CD4-positive, alpha-beta T cell treated with Interleukin-15 for 4 hours (primary cell): ENCODE data around the gene EMC8.

Source experiments
- DNase-seq: peaks from one replicate; pipeline ENCODE4 v3.0.0-alpha.2; 2020; ENCODE audit warnings: low spot score

Gene EMC8

GRCh38 chr16:85754413-85754812 lies 44.9 kb downstream of the EMC8 start:
- DNase-seq: no peak

GRCh38 chr16:85753976-85754375 lies 45.4 kb downstream of the EMC8 start:
- no peak for DNase-seq

- DNase-seq: no peak
Measured at GRCh38 chr16:85753559-85753958, 45.8 kb downstream of the EMC8 start.

- no peak for DNase-seq
Measured at GRCh38 chr16:85752511-85753420, 46.6 kb downstream of the EMC8 start.

GRCh38 chr16:85751698-85752501 lies 47.4 kb downstream of the EMC8 start:
- DNase-seq: no peak

DNA sequence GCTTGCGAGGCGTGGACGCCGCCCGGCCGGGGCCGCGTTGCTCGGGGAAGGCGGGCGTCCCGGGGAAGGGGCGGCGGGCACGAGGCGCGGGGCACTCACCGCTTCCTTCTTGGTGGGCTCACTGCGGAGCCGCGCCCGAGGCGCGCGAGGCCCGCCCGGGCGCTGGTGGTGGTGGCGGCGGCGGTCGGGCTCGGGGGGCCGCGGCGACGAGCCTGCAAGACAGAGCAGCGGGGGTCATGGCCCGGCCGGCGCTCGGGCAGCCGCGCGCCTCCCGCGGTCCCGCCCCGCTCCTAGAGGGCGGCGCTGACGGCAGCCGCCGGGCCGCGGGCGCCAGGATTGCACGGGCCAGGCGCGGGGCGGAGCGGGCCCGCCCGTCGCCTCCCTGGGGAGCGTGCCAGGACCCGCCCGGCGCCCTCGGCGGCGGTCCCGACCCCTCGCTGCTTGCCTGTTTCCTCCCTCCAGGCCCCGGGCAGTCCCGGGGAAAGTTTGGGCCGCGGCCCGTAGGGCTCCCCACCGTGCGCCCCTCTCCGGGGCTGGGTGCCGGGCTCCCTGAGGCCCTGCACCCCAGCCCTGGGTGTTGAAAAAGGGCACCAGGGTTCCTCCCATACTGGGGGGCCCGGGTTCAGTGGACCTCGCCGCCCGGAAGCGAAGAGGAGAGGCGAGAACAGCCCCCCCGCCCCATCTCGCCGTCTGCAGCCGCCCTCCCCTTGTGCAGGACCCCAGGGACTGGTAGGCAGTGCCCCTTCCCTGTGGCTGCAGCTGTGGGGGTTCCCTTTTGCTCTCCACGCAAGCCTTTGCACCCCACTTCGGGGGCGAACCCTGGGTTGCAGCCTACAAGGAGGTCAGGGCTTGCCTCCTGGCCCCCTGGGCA lies 48.3 kb downstream of the EMC8 start, which contains the start of gene C16orf74:
TSS of gene C16orf74 (minus strand) at position 270 of the 871 bp plus-strand sequence. CDS start 15,879 bp downstream, outside the sequence.
- DNase-seq: no peak

DNA sequence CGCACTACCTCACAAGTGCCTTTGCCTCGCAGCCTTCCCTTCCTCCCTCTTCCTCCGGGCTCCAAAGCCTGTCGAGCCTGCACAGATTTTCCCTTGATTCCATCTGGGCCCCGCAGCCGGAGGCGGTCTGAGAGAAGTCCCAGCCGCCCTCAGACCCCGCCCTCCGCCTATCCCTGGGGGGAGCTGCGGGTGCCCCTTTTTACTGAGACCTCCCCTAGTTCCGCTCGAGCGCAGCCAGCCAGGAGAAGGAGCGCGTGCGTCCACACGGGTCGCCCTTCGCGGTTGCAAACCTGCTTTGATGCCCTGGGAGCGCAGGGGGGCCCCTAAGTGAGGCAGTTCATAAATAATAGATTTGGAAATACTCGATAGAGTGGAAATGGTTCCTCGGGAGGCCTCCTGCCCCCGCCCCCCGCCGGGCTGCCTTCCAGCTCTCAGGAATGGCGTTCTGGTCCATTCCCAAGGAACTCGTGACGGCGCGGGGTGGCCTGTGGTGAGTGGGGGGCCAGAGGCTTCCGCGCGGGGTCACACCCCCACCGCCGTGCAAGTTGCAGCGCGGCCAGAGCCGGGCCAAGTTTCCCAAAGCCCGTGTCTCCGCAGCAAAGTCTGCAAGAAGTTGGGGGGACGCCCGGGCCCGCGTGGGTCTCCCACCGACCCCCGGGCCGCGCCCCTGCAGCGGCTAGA lies 49.1 kb downstream of the EMC8 start:
- DNase-seq: no peak

GRCh38 chr16:85749771-85750145 lies 49.6 kb downstream of the EMC8 start:
- no peak for DNase-seq

DNA sequence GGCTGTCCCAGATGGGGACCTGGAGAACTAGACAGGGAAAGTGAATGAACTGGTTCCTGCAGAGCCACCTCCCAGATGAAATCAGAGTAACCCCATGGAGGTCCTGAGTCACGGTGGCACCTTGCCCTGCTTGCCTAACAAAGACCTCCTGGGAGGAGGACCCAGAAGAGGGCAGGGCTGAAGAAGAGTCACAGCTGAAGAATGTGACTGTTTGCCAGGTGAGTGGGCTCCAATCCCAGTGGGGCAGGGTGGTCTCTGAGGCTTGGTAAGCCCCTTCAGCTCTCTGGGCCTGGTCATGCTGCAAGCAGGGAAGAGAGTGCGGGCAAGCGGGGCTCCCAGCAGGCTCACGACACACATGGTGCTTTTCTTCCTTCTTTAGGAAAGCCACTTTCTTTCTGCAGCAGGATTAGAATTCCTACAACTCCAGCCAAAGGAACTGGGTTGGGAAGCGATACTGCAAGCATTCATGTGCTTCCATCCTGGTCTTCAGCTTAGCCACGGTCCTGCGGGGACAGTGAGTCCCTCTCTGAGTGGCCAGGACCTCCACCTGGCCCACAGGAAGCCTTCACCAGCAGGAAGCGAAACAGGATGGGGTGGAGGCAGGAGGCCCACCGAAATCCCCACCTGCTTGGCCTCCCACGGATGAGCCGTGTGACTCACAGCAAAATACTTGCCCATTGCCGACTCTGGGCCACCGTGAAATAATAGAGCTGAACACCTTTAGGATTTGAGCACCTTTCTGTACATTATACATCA lies 52.7 kb downstream of the EMC8 start:
- no peak for DNase-seq

- DNase-seq: no peak
Measured at GRCh38 chr16:85738923-85739715, 60.2 kb downstream of the EMC8 start.

DNA sequence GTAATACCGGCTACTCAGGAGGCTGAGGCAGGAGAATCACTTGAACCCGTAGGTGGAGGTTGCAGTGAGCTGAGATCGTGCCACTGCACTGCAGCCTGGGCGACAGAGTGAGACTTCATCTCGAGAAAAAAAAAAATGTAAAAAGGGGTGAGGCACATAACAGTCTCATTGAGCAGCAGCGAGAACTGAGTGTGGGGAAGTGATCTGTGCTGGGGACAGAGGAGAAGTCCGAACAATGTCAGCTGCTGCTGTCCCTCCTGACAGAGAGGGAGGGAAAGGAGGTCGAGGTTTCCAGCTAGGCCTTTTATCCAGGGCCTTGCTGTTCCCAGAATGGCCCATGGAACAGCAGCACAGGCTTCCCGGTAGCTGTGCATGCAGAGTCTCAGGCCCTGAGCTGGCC lies 62.4 kb downstream of the EMC8 start:
- DNase-seq: no peak

DNA sequence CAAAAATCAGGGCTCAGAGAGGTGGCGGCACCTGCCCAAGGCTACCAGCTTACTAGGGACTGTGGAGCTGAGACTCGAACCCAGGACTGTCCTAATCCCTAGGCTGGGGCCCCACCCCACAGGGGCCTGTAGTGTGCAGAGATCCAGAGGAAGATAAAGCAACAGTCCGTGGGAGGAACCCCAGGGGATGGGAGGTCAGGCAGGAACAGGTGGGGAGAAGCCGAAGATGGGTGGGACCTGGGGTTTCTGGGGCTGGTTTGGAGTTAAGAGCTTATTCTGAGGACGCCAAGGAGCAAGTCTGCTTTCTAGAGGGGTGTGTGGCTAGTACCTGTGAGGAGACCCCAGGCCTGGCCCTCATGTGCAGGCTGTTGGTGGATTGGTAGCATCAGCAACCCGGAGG lies 63.4 kb downstream of the EMC8 start:
- DNase-seq: no peak

DNA sequence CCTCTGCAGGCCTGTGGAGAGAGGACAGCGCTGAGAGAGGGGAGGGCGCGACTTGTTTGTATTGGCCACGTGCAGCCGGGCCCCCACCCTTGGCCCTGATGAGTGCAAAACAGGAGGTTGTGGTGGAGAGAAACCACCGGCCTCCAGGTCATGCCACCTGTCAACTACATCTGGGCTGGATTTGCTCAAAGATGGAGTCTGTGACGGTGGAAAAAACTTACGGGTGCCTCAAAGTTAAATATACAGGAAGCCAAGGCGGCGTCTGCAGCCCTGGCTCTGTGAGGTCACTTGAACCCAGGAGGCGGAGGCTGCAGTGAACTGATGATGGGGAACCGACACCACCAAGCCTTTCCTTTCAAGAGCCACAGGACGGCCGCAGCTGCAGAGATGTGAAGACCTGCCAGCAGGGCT lies 64.1 kb downstream of the EMC8 start:
- peak; percentile 22 for DNase-seq

DNA sequence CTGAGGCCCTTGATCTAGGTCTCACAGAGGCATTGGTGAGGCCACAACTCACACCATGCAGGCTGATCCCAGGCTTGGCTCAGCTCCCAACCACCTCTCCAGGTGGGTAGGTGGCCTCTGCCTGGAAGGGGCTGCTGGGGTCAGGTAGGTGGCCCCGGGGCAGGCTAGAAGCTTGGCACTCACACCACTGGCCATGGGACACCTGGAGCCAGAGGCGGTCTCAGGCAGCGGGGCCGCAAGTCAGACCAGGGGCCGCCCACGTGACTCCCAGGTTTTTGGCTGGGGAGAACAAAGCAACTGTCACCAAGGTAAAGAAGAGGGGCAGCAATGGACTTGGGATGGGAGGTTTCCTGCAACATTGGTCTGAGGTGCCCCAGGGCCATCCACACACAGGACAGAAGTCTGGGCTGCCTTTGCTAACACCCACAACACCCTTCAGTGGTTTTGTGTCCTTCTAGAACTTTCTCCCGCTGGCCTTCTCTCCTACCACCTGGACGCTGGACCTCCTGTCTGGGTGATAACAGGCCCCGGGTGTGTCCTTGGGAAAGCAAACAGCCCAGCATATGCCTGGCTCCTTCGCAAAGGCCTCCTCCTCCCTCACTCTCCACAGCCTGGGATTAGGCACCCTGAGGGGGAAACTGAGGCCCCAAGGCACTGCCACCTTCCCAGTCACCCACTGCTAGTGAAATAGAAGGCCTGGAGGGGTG lies 64.9 kb downstream of the EMC8 start:
- DNase-seq: no peak

DNA sequence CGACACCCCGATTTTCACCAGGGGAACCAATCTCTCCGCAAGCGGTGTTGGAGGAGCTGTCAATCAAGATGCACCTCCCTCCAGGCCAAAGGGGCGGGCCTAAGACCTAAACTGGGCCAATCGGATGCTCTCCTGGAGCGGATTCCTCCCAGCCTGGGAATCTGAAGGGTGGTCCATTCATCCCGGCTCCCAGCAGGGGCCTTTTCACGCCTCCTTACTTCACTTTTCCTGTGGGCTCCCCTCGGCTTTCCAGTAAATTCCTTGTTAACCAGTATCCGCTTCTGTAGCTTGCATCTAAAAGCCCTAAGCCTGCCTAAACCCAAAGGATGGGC lies 65.5 kb downstream of the EMC8 start:
- DNase-seq: no peak

DNA sequence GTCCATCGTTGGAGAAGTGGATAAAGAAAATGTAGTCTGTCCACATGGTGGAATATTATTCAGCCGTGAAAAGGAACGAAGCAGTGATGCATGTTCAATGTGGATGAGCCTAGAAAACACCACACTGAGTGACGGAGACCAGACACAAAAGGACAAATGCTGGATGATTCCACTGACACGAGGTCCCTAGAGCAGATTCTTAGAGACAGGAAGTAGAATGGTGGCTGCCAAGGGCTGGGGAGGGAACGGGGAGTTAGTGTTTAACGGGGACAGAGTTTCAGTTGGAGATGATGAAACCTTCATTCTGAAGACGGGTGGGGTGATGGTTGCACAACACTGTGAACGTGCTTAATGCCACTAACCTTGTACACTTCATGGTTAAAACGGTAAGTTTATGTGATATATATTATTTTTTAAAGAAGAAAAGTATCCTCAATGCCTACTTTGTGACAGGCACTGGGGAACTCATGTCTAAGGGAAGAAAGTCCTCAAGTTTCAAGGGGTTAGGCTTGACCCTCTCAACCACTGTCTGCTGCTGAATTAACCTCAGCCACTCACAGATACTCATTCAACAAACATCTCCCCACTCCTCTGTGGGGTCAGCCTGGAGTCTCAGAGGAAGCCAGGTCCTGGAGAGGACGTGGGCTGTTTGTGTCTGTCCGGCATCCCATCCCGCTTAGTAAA lies 66.0 kb downstream of the EMC8 start:
- DNase-seq: no peak

DNA sequence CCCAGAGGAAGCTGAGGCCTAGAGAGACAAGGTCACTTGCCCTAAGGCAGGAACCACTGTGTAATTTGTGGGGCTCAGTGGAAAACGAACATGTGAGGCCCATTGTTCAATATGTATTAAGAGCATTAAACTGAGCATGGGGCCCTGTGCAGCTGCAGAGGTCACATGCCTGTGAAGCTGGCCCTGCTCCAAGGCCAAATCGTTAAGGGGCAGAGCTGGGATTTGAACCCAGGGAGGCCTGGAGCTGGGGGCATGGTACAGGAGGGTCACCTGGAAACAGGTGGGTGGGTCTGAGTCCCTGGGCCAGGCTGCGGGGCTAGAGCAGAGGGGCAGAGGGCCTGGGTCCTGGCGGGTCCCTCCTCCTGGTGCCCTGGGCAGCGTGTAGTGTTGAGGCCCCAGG lies 68.2 kb downstream of the EMC8 start:
- no peak for DNase-seq

DNA sequence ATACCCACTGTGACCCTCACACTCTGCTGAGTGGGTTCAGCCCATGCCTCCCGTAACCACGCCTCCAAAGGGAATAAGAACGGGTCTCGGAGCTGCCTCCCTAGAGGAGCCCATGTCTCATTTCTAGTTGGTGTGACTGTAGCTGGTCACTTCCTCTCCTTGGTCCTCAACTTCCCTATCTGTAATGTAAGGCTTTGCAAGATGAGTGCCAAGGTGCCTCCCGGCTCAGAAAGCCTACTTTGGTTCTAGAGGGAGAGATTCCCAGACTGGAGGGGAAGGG lies 69.2 kb downstream of the EMC8 start:
- no peak for DNase-seq
